Muscle of leg (tissue), 11 donors: Measurements from ENCODE around the gene UCK2. TPM values are rescaled to one million over a fixed set of nuclear protein-coding genes. Genes with fewer than 3 reads are reported as not detected.
A peak's percentile ranks its signal among the peaks of the same experiment; 100 is the strongest.

Source experiments
- DNase-seq: peaks from one replicate; pipeline ENCODE4 v3.0.0; 2013
- H3K27ac ChIP-seq: one replicate; pipeline ENCODE4 v1.5.1; 2013; ENCODE audit warnings: mild to moderate bottlenecking, low read length, control low read depth
- H3K27me3 ChIP-seq: one replicate; pipeline ENCODE4 v1.6.1; 2013; ENCODE audit warnings: low read length; ENCODE audit not compliant: control insufficient read depth, insufficient read depth
- H3K36me3 ChIP-seq: one replicate; pipeline ENCODE4 v1.6.1; 2013; ENCODE audit warnings: low read length; ENCODE audit not compliant: control insufficient read depth, insufficient read depth
- H3K4me1 ChIP-seq: one replicate; pipeline ENCODE4 v1.6.1; 2013; ENCODE audit warnings: low read length; ENCODE audit not compliant: control insufficient read depth, insufficient read depth
- H3K4me3 ChIP-seq: one replicate; pipeline ENCODE4 v1.5.1; 2013; ENCODE audit warnings: low read length, control low read depth
- H3K9me3 ChIP-seq: replicated peaks from 2 replicates; pipeline ENCODE4 v1.6.1; 2013; ENCODE audit warnings: low read depth, low read length; ENCODE audit not compliant: control insufficient read depth
- WGBS: methylation state at CpG from one replicate; pipeline ENCODE4 v1.1.5; 2013; ENCODE audit warnings: missing lambda C conversion rate; ENCODE audit not compliant: insufficient coverage; 5-methylcytosine and 5-hydroxymethylcytosine counted together
- polyA plus RNA-seq, 8 donors: library from polyadenylated mRNA; unstranded; fragments of 120-200 nt; gene quantifications; one replicate each; pipeline versions ENCODE4 v1.2.1 to v1.2.3, GENCODE V29; 2013; ENCODE audit warnings: inconsistent platforms in 1 of 8, low replicate concordance in 1 of 8; ENCODE audit not compliant: insufficient read length in 8 of 8, insufficient read depth in 1 of 8
- total RNA-seq: library from RNA; stranded (reverse); fragments of 120-200 nt; gene quantifications from one replicate; pipeline ENCODE4 v1.2.4, GENCODE V29; 2013

Gene UCK2
- total and polyA plus RNA-seq, 9 donors = 16.1 to 21.8 (median 17.4) TPM

- peak; percentile 71 for DNase-seq
- no peaks in the 10 kb centered on the region for H3K9me3 ChIP-seq
- H3K4me3 ChIP-seq = no peak overlapping the region
- H3K4me1 ChIP-seq = peaks cover 16% of the 10 kb centered on the region
- peak overlapping the region; percentile 3 for H3K27ac ChIP-seq
- WGBS = 28% methylated on average over 4 of the region's 5 CpGs
- H3K27me3 ChIP-seq = no peaks in the 10 kb centered on the region
- no peaks in the 10 kb centered on the region for H3K36me3 ChIP-seq
Measured at GRCh38 chr1:165842671-165843129, 15.3 kb downstream of the UCK2 start.

DNA sequence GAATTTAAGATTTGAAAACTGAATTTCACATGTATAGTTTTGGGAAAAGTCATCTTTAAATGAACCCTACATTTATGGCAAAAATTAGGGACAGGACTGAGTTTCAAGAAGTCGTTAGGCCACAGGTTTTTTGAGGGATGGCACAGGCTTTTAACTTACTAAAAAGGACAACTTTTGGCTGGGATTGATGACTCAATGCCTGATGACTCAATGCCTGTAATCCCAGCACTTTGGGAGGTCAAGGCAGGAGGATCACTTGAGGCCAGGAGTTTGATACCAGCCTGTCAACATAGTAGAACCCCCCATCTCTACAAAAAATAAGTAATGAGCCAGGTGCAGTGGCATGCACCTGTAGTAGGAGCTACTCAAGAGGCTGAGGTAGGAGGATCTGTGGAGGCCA is 15.9 kb downstream of the UCK2 start:
- Histone ChIP-seq H3K36me3 (no peaks in the 10 kb centered on the region), H3K9me3 (no peaks in the 10 kb centered on the region), H3K4me1 (peaks cover 16% of the 10 kb centered on the region), H3K4me3 (no peak overlapping the region), H3K27me3 (no peaks in the 10 kb centered on the region), H3K27ac (no peak overlapping the region)
- no peak for DNase-seq
- WGBS = 100% methylated on average over 1 of the region's 1 CpG

DNA sequence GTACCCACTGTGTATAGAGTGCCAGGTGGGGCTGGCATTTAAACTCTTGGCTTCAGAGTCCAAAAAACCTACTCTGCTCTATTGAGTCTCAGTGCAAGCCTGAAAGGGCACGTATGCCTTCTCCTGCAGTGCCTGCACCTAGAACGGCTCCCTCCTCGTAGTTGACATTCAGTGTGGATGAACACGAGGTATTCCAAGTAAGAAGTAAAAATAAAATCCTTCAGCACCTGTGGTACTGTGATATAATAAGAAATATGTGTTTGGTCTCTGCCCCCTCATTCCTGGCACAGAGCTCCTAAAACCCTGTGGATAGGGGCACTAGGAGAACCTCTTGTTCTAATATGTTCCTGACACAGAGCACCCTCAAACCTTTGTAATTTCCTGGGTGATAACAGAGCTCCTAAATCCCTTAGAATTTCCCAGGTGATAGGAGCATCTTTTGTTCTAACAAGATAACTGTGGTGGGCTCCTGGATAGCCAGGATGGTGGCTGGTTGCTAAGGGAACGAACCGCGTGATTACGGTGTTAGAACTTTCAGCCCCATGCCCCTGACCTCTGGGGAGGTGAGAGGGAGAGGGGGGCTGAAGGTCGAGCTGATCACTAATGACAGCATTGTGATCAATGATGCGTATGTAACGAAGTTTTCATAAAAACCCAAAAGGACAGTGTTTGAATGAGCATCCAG is 16.8 kb downstream of the UCK2 start:
- H3K36me3 ChIP-seq = no peaks in the 10 kb centered on the region
- H3K4me3 ChIP-seq = no peak overlapping the region
- H3K27ac ChIP-seq = no peak overlapping the region
- DNase-seq = no peak
- 75% methylated on average over 6 of the region's 11 CpGs for WGBS
- no peaks in the 10 kb centered on the region for H3K9me3 ChIP-seq
- no peaks in the 10 kb centered on the region for H3K27me3 ChIP-seq
- H3K4me1 ChIP-seq = peaks cover 16% of the 10 kb centered on the region

- H3K36me3 ChIP-seq = no peaks in the 10 kb centered on the region
- H3K4me3 ChIP-seq = no peak overlapping the region
- no peak overlapping the region for H3K27ac ChIP-seq
- no peaks in the 10 kb centered on the region for H3K27me3 ChIP-seq
- H3K9me3 ChIP-seq = no peaks in the 10 kb centered on the region
- no peak for DNase-seq
- H3K4me1 ChIP-seq = peaks cover 16% of the 10 kb centered on the region
- 69% methylated on average over 3 of the region's 6 CpGs for WGBS
Measured at GRCh38 chr1:165844933-165845332, 17.5 kb downstream of the UCK2 start.

- Histone ChIP-seq H3K36me3 (no peaks in the 10 kb centered on the region), H3K4me3 (no peak overlapping the region), H3K27me3 (no peaks in the 10 kb centered on the region), H3K4me1 (peaks cover 16% of the 10 kb centered on the region), H3K9me3 (no peaks in the 10 kb centered on the region), H3K27ac (no peak overlapping the region)
- DNase-seq = no peak
- 100% methylated on average over 2 of the region's 3 CpGs for WGBS
Measured at GRCh38 chr1:165845569-165845968, 18.2 kb downstream of the UCK2 start.

DNA sequence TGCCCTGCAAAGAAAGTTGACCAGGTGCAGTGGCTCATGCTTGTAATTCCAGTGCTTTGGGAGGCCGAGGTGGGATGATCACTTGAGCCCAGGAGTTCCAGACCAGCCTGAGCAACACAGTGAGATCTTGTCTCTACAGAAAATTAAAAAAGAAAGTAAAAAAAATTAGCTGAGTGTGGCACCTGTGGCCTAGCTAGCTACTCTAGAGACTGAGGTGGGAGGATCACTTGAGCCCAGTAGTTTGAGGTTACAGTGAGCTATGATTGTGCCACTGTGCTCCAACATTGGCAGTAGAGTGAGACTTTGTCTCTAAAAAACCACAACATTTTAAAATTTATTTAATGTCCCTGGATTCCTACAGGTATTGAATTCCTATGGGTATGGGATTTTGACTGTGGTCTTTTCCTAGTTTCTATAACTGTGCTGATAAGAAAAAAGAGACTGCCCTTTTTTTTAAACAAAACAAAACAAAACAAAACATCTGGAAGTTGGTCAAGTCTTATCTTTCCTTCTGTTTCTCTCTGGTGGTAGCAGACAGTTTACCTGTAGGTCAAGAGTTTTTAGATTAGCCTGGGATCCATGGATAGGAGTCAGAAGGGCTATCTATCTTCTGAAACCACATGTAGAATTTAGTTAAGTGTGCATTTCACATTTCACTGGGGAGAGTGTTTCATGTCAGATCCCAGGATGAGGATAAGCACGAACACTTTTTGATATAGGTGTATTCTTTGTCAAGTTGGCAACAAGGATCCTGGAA is 18.8 kb downstream of the UCK2 start:
- Histone ChIP-seq H3K4me3 (no peak overlapping the region), H3K4me1 (peaks cover 16% of the 10 kb centered on the region), H3K9me3 (no peaks in the 10 kb centered on the region), H3K27ac (no peak overlapping the region), H3K27me3 (no peaks in the 10 kb centered on the region), H3K36me3 (no peaks in the 10 kb centered on the region)
- no peak for DNase-seq
- WGBS = 88% methylated on average over 1 of the region's 2 CpGs

GRCh38 chr1:165847486-165847885 is 20.1 kb downstream of the UCK2 start:
- H3K4me3 ChIP-seq = no peak overlapping the region
- H3K27ac ChIP-seq = no peak overlapping the region
- H3K9me3 ChIP-seq = no peaks in the 10 kb centered on the region
- peaks cover 6% of the 10 kb centered on the region for H3K4me1 ChIP-seq
- no peaks in the 10 kb centered on the region for H3K27me3 ChIP-seq
- no peak for DNase-seq
- no CpG with 5 or more reads among the region's 3 CpGs for WGBS
- H3K36me3 ChIP-seq = no peaks in the 10 kb centered on the region

GRCh38 chr1:165849353-165850133 is 22.1 kb downstream of the UCK2 start:
- 66% methylated on average over 3 of the region's 7 CpGs for WGBS
- peaks cover 2% of the 10 kb centered on the region for H3K4me1 ChIP-seq
- no peaks in the 10 kb centered on the region for H3K36me3 ChIP-seq
- H3K9me3 ChIP-seq = no peaks in the 10 kb centered on the region
- no peaks in the 10 kb centered on the region for H3K27me3 ChIP-seq
- H3K27ac ChIP-seq = no peak overlapping the region
- H3K4me3 ChIP-seq = no peak overlapping the region
- DNase-seq = peak; percentile 21

DNA sequence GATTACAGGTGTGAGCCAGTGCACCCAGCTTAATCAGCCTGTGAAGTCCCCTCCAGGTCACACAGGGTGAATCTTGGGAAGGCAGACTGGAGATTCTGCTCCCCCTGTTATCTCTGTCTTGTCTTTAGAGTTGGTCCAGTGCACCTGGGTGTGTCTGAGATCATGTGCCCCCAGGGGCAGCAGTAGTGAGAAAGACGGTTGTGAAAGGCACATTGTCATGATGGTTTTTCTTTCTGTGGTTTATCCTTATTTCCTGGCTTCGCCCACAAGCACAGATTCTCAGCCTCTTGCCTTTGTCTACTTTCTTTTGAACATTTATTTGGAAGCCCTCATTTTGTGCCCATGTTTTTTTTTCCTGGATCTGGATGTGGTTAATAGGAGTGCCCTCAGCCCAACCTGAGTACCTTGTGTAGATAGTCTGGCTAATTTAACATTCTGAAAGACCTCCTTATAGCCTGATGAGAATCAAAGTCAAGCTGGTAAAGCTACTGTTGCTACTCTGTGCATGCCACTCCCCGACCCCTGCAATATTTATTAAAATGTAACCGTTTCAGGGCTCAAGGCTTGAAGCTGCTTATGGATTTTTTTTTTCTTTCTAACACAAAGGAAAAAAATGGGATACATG is 23.7 kb downstream of the UCK2 start:
- H3K9me3 ChIP-seq = no peaks in the 10 kb centered on the region
- peaks cover 6% of the 10 kb centered on the region for H3K4me1 ChIP-seq
- WGBS = no CpG with 5 or more reads among the region's 4 CpGs
- H3K27ac ChIP-seq = no peak overlapping the region
- no peaks in the 10 kb centered on the region for H3K36me3 ChIP-seq
- H3K4me3 ChIP-seq = no peak overlapping the region
- H3K27me3 ChIP-seq = no peaks in the 10 kb centered on the region
- no peak for DNase-seq

GRCh38 chr1:165852871-165853270 is 25.5 kb downstream of the UCK2 start:
- Histone ChIP-seq H3K4me3 (no peak overlapping the region), H3K27me3 (no peaks in the 10 kb centered on the region), H3K9me3 (no peaks in the 10 kb centered on the region), H3K27ac (no peak overlapping the region), H3K36me3 (no peaks in the 10 kb centered on the region), H3K4me1 (peaks cover 19% of the 10 kb centered on the region)
- DNase-seq = no peak
- WGBS = 80% methylated on average over 1 of the region's 2 CpGs
